Neural crest cell (in vitro differentiated cells): ENCODE results near the gene OR6N2. TPM values are rescaled to one million over a fixed set of nuclear protein-coding genes. Genes with fewer than 3 reads are reported as not detected.

Source experiments
- DNase-seq: peaks from one replicate; pipeline ENCODE4 v3.0.0; 2021; ENCODE audit warnings: low read depth, mixed read lengths, low spot score
- H3K27ac Mint-ChIP-seq: one replicate; pipeline ENCODE4 v1.8.0; 2021; ENCODE audit warnings: mild to moderate bottlenecking, mixed read lengths; ENCODE audit not compliant: unreplicated experiment
- H3K27me3 Mint-ChIP-seq: 2 replicates; pipeline ENCODE4 v1.8.0; 2021; ENCODE audit warnings: low read depth, mild to moderate bottlenecking, mixed read lengths
- H3K36me3 Mint-ChIP-seq: 2 replicates; pipeline ENCODE4 v1.8.0; 2021; ENCODE audit warnings: low read depth, mild to moderate bottlenecking, mixed read lengths
- H3K4me1 Mint-ChIP-seq: 2 replicates; pipeline ENCODE4 v1.8.0; 2021; ENCODE audit warnings: mixed read lengths
- H3K4me3 Mint-ChIP-seq: one replicate; pipeline ENCODE4 v1.8.0; 2021; ENCODE audit warnings: mild to moderate bottlenecking, mixed read lengths
- H3K9me3 Mint-ChIP-seq: 2 replicates; pipeline ENCODE4 v1.8.0; 2021; ENCODE audit warnings: mixed read lengths
- total RNA-seq: library from RNA; stranded (reverse); gene quantifications from 2 replicates; pipeline ENCODE4 v1.2.1, GENCODE V29; 2021
- TF ChIP-seq, protein P1 (sequence below): fragments of 200-600 bp; sonication (generic); conservative IDR thresholded peaks from 2 replicates; pipeline ENCODE4 v1.5.0; 2021; ENCODE audit warnings: antibody characterized with exemption, mild to moderate bottlenecking

The OR6N2 gene
- total RNA-seq, 1 donor from 2014 or later, result not detected

DNA sequence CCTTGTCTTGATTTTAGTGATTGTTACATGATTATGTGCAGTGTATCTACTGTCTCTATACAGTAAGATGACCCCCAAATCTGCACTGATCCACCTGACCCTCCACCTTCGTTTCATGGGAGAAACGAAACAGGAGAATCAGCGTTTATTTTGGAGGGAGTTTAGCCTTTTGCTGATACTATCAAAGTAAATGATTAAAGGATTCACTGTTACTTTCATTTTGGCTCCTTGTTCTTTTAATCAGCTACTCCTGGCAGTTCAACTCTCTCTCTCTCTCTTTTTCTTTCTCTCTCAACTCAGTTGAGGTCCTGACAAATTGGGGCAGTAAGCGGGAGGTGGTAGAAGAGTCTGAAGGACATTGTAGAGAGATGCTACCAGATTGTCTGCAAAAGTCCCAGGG, 50.6 kb downstream of the OR6N2 start:
- H3K9me3 Mint-ChIP-seq, result no peaks in the 10 kb centered on the region
- H3K4me1 Mint-ChIP-seq, result no peaks in the 10 kb centered on the region
- no peaks in the 10 kb centered on the region for H3K36me3 Mint-ChIP-seq
- H3K27me3 Mint-ChIP-seq, result peaks cover 34% of the 10 kb centered on the region
- TF ChIP-seq, protein P1, sequence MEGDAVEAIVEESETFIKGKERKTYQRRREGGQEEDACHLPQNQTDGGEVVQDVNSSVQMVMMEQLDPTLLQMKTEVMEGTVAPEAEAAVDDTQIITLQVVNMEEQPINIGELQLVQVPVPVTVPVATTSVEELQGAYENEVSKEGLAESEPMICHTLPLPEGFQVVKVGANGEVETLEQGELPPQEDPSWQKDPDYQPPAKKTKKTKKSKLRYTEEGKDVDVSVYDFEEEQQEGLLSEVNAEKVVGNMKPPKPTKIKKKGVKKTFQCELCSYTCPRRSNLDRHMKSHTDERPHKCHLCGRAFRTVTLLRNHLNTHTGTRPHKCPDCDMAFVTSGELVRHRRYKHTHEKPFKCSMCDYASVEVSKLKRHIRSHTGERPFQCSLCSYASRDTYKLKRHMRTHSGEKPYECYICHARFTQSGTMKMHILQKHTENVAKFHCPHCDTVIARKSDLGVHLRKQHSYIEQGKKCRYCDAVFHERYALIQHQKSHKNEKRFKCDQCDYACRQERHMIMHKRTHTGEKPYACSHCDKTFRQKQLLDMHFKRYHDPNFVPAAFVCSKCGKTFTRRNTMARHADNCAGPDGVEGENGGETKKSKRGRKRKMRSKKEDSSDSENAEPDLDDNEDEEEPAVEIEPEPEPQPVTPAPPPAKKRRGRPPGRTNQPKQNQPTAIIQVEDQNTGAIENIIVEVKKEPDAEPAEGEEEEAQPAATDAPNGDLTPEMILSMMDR, result no peak
- H3K4me3 Mint-ChIP-seq, result no peak overlapping the region
- no peak overlapping the region for H3K27ac Mint-ChIP-seq
- no peak for DNase-seq

DNA sequence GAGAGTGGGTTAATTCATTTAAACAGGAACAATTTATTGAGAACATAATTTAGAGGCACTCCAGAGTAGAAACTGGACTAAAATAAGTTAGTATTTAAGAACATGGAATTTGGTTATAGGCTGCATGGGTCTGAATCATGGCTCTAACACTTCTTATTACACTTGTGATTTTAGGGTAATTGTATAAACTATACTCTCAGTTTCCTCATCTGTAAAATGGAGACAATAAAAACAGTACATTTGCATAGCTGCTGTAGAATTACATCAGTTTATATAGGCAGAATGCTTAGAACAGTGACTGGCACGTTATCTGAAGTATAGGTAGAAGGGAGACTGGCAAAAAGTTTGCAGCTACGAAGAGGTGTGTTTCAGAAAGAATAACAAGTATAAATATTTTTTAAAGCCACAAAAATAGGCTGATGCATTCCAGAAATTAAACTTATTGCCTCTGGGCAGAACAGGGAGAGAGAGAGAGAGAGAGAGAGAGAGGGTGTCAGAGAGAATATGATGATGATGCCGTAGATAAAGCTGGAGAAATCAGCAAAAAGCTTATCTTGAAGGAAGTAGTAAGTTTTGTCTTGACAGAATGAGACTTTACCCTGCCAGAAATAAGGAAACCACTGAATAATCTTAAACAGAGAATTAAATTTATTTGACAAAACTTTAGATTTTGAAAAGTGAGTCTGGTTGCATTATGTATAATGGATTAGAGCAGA, 52.3 kb downstream of the OR6N2 start:
- Mint-ChIP-seq H3K4me3 (no peak overlapping the region), H3K27ac (no peak overlapping the region), H3K36me3 (no peaks in the 10 kb centered on the region), H3K27me3 (peaks cover 38% of the 10 kb centered on the region), H3K4me1 (no peaks in the 10 kb centered on the region), H3K9me3 (no peaks in the 10 kb centered on the region)
- DNase-seq, result no peak
- TF ChIP-seq, protein P1, result no peak

DNA sequence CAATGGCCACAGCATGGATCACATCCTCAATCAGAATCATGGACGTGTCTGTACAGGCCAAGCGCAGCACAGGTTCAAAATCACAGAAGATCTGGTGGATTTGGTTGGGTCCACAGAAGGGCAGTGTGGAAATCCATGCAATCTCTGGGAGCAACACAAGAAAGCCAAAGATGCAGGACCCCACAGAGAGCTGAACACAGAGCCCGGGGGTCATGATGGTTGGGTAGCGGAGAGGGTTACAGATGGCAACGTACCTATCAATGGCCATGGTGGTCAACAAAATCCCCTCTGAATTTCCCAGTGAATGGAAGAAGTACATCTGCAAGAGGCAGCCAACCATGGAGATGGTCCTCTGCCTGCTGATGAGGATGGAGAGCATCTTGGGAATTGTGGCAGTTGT, 56.6 kb downstream of the OR6N2 start:
- Mint-ChIP-seq H3K27ac (no peak overlapping the region), H3K27me3 (peaks cover 53% of the 10 kb centered on the region), H3K9me3 (no peaks in the 10 kb centered on the region), H3K4me3 (no peak overlapping the region), H3K4me1 (no peaks in the 10 kb centered on the region), H3K36me3 (no peaks in the 10 kb centered on the region)
- TF ChIP-seq, protein P1, result no peak
- DNase-seq, result no peak

Other genes starting within 250 kb of the OR6N2 start
- not detected in 2 replicates for gene OR6Y1, start 226.8 kb downstream of the OR6N2 start, total RNA-seq
- gene OR6P1, start 210.6 kb downstream of the OR6N2 start, total RNA-seq, result not detected in 2 replicates
- gene OR10X1, start 201.3 kb downstream of the OR6N2 start, total RNA-seq, result not detected in 2 replicates
- not detected in 2 replicates for gene OR10Z1, start 175.9 kb downstream of the OR6N2 start, total RNA-seq
- not detected in 2 replicates for gene SPTA1, start 94.5 kb downstream of the OR6N2 start, total RNA-seq
- gene OR6K2, start 80.6 kb downstream of the OR6N2 start, total RNA-seq, result not detected in 2 replicates
- gene OR6K3, start 60.5 kb downstream of the OR6N2 start, total RNA-seq, result not detected in 2 replicates
- gene OR6K6, start 26.5 kb downstream of the OR6N2 start, total RNA-seq, result not detected in 2 replicates
- not detected in 2 replicates for gene OR6N1, start 9.0 kb downstream of the OR6N2 start, total RNA-seq
- not detected in 2 replicates for gene MNDA, start 50.1 kb upstream of the OR6N2 start, total RNA-seq
- not detected in 2 replicates for gene PYHIN1, start 150.3 kb upstream of the OR6N2 start, total RNA-seq
- gene IFI16, start 228.7 kb upstream of the OR6N2 start, total RNA-seq, result 4.9 and 6.3 TPM in 2 replicates